Activated naive CD4-positive, alpha-beta T cell treated with anti-CD3 and anti-CD28 coated beads for 36 hours (primary cell): ENCODE results near the gene TUBB6. TPM values are rescaled to one million over a fixed set of nuclear protein-coding genes. Genes with fewer than 3 reads are reported as not detected.
A peak's percentile ranks its signal among the peaks of the same experiment; 100 is the strongest.

ENCODE experiments used
- CTCF ChIA-PET: fragments of 350-600 bp; sonication (Branson Sonifier 250); formaldehyde crosslinking; loops from one replicate; lab custom pipeline; 2021; ENCODE audit warnings: antibody characterized with exemption; lab: Charles Lee
- DNase-seq: peaks from one replicate; pipeline ENCODE4 v3.0.0-alpha.2; 2020
- H3K27ac Mint-ChIP-seq: one replicate; pipeline ENCODE4 v1.8.0; 2021; ENCODE audit warnings: mild to moderate bottlenecking, mixed read lengths
- H3K27me3 Mint-ChIP-seq: one replicate; pipeline ENCODE4 v1.8.0; 2021; ENCODE audit warnings: low read depth, mixed read lengths
- H3K36me3 Mint-ChIP-seq: one replicate; pipeline ENCODE4 v1.8.0; 2021; ENCODE audit warnings: low read depth, mixed read lengths
- H3K4me1 Mint-ChIP-seq: one replicate; pipeline ENCODE4 v1.8.0; 2021; ENCODE audit warnings: low read depth, mixed read lengths
- H3K4me3 Mint-ChIP-seq: one replicate; pipeline ENCODE4 v1.8.0; 2021; ENCODE audit warnings: mild to moderate bottlenecking, moderate library complexity, mixed read lengths
- H3K9me3 Mint-ChIP-seq: one replicate; pipeline ENCODE4 v1.8.0; 2021; ENCODE audit warnings: mixed read lengths
- intact Hi-C: fragments of 100-400 bp; cut with micrococcal nuclease; formaldehyde crosslinking; loops from one replicate; pipeline ENCODE4 v1.15.1; 2023
- total RNA-seq, 2 experiments: library from RNA; stranded (reverse); gene quantifications; one replicate each; pipeline ENCODE4 v1.2.3, GENCODE V29; 2021

Gene TUBB6
- total RNA-seq, 2 experiments from 2014 or later = 2.6 to 2.7 TPM

DNA sequence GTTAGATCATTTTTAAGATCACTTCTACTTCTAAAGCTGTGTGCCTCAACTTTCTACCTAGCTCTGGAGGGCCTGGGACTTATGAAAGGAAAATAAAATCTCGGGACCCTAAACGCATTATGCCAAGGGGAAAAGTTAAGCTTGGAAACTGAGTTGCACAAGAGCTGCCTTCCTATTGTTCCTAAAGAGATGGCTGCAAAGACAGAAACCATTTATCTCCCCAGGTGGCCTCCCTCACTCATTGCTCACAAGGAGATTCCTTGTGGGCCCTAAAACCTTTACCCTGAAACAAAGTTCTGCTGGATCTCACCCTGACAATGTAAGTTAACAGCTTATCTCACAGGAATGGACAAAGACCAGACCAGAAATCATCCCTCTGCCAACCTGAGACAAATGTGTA is 26.8 kb downstream of the TUBB6 start:
- Mint-ChIP-seq H3K27me3 (no peaks in the 10 kb centered on the region), H3K36me3 (peaks cover 31% of the 10 kb centered on the region), H3K9me3 (no peaks in the 10 kb centered on the region)

GRCh38 chr18:12335503-12335902 is 27.5 kb downstream of the TUBB6 start:
- no peak overlapping the region for H3K27ac Mint-ChIP-seq
- peaks cover 29% of the 10 kb centered on the region for H3K36me3 Mint-ChIP-seq
- H3K4me3 Mint-ChIP-seq = no peak overlapping the region
- H3K9me3 Mint-ChIP-seq = no peaks in the 10 kb centered on the region
- DNase-seq = no peak
- intact Hi-C loops = no loop called here
- H3K27me3 Mint-ChIP-seq = no peaks in the 10 kb centered on the region
- CTCF ChIA-PET = interaction anchor here (1.1 kb wide), 1 partner anchor 33 kb away, joined by 3 read pairs; no protein-coding TSS in a partner anchor
- H3K4me1 Mint-ChIP-seq = no peaks in the 10 kb centered on the region

More for the DNA sequence above, 26.8 kb downstream of the TUBB6 start:
- CTCF ChIA-PET = interaction anchor here (0.6 to 1.1 kb wide), 2 partner anchors 34 to 190 kb away, joined by 3 read pairs; no protein-coding TSS in a partner anchor
- DNase-seq = no peak
- Mint-ChIP-seq H3K27ac (no peak overlapping the region), H3K4me1 (no peaks in the 10 kb centered on the region), H3K4me3 (no peak overlapping the region)
- intact Hi-C loops = no loop called here

DNA sequence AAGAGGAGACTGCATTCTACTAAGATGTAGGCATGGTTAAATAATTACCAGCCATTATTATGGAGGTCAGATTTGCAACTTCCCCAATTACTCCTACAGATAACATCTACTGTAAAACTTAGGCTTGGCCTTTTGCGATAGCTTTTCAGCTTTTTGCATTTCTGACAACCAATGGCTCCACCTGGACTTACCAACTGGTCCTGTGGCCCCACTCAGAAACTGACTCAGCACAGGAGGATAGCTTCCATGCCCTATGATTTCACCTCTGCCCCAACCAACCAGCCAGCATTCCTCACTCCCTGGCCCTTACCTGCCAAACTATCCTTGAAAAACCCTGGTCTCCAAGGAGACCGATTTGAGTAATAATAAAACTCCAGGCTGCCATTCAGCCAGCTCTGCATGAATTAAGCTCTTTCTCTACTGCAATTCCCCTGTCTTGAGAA is 28.2 kb downstream of the TUBB6 start:
- no peak overlapping the region for H3K4me3 Mint-ChIP-seq
- peaks cover 28% of the 10 kb centered on the region for H3K36me3 Mint-ChIP-seq
- no peak overlapping the region for H3K27ac Mint-ChIP-seq
- CTCF ChIA-PET = no interaction called here
- DNase-seq = no peak
- no peaks in the 10 kb centered on the region for H3K4me1 Mint-ChIP-seq
- H3K27me3 Mint-ChIP-seq = no peaks in the 10 kb centered on the region
- H3K9me3 Mint-ChIP-seq = no peaks in the 10 kb centered on the region
- intact Hi-C loops = no loop called here

DNA sequence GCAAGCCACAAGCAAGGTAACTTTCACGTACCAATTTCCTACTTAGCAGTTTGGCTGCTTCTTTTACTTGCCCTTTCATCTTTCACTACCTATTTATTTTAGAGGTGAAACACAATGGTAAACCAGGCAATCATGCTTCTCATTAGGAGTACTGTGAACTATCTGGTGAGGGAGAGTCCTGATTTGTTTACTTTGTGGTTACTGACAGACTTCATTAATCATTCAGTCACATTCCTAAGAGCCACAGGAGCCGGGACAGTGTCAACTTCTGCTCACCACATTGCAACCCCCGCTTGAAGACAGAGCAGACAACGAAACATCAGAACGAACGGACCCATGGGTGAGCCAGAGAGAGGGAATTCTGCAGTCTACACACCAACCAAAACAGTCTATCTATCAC is 28.8 kb downstream of the TUBB6 start:
- H3K27ac Mint-ChIP-seq = no peak overlapping the region
- no peaks in the 10 kb centered on the region for H3K4me1 Mint-ChIP-seq
- DNase-seq = no peak
- H3K9me3 Mint-ChIP-seq = no peaks in the 10 kb centered on the region
- no peak overlapping the region for H3K4me3 Mint-ChIP-seq
- CTCF ChIA-PET = no interaction called here
- peaks cover 30% of the 10 kb centered on the region for H3K36me3 Mint-ChIP-seq
- intact Hi-C loops = no loop called here
- H3K27me3 Mint-ChIP-seq = no peaks in the 10 kb centered on the region

- intact Hi-C loops = no loop called here
- Mint-ChIP-seq H3K4me3 (no peak overlapping the region), H3K4me1 (no peaks in the 10 kb centered on the region), H3K27ac (no peak overlapping the region), H3K9me3 (no peaks in the 10 kb centered on the region), H3K27me3 (no peaks in the 10 kb centered on the region), H3K36me3 (peaks cover 43% of the 10 kb centered on the region)
- CTCF ChIA-PET = interaction anchor here (1.1 kb wide), 1 partner anchor 11 kb away, joined by 5 read pairs; no protein-coding TSS in a partner anchor
- no peak for DNase-seq
These were observed 30.3 kb downstream of the TUBB6 start for GRCh38 chr18:12338382-12338781.

- H3K36me3 Mint-ChIP-seq = peaks cover 45% of the 10 kb centered on the region
- DNase-seq = no peak
- CTCF ChIA-PET = no interaction called here
- H3K27ac Mint-ChIP-seq = no peak overlapping the region
- intact Hi-C loops = no loop called here
- H3K4me3 Mint-ChIP-seq = no peak overlapping the region
- no peaks in the 10 kb centered on the region for H3K9me3 Mint-ChIP-seq
- no peaks in the 10 kb centered on the region for H3K27me3 Mint-ChIP-seq
- no peaks in the 10 kb centered on the region for H3K4me1 Mint-ChIP-seq
These were observed 33.1 kb downstream of the TUBB6 start for GRCh38 chr18:12340945-12341660.

- no peak for DNase-seq
- Mint-ChIP-seq H3K9me3 (no peaks in the 10 kb centered on the region), H3K27me3 (no peaks in the 10 kb centered on the region), H3K4me3 (no peak overlapping the region), H3K36me3 (peaks cover 44% of the 10 kb centered on the region), H3K4me1 (no peaks in the 10 kb centered on the region), H3K27ac (no peak overlapping the region)
- intact Hi-C loops = no loop called here
- CTCF ChIA-PET = interaction anchor here (0.6 to 1.0 kb wide), 2 partner anchors 15 to 246 kb away, joined by 3 to 5 read pairs; no protein-coding TSS in a partner anchor
These were observed 34.6 kb downstream of the TUBB6 start for GRCh38 chr18:12342661-12343060.

DNA sequence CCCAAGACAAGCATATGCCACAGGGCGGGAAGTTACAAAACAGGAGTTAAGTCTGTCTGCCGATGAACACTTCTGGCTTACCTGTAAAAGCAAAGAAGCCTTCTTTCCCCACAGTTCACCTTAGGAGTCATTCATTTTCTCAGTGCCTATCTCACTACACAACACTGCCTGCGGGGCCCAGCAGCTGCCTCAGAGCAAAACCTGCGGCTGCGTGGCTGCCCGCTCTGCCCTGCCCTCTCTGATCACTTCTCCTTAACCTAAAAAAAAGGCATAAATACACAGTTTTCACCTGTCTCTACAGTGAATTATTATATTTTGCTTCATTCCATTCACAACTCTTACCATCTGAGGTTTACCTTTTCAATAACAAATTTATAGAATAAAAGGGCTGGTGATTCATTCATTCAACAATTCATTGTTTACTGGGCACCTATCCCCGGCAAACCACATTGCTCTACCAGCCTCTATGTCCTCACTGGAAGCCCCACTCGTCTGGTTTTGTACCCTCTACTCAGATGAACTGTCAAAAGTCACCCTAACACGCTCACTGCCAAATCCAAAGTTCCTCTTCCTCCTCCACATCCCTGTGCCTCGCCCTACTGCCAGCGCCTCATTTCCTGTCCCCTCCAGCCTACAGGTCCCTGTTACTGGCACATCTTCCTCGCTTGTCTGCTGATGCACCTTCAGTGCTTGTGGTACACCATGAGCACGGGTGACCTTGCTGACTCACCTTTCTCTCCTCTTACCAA is 37.6 kb downstream of the TUBB6 start:
- peak overlapping the region; percentile 17 for H3K27ac Mint-ChIP-seq
- CTCF ChIA-PET = interaction anchor here (1.4 kb wide), 1 partner anchor 17 kb away, joined by 4 read pairs; no protein-coding TSS in a partner anchor
- no peak overlapping the region for H3K4me3 Mint-ChIP-seq
- peaks cover 53% of the 10 kb centered on the region for H3K36me3 Mint-ChIP-seq
- H3K4me1 Mint-ChIP-seq = no peaks in the 10 kb centered on the region
- H3K27me3 Mint-ChIP-seq = no peaks in the 10 kb centered on the region
- no peaks in the 10 kb centered on the region for H3K9me3 Mint-ChIP-seq
- intact Hi-C loops = no loop called here
- no peak for DNase-seq

DNA sequence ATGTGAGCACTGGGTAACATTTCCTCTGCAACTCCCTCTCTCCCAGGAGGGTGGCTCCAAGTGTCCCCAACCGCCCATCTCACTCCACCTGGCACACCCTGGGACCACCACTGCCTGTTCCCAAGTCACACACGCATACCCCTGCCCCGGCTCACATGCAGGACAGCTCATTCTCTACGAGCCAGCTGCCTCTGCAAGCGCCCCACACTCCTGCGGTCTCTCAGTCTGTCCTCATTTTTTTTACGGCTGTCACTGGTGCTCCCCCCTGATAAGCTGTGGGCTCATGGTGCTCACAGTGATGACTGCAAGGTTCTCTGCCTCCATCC is 38.2 kb downstream of the TUBB6 start:
- DNase-seq = no peak
- no peaks in the 10 kb centered on the region for H3K4me1 Mint-ChIP-seq
- H3K27ac Mint-ChIP-seq = peak overlapping the region; percentile 17
- no peak overlapping the region for H3K4me3 Mint-ChIP-seq
- H3K9me3 Mint-ChIP-seq = no peaks in the 10 kb centered on the region
- peaks cover 57% of the 10 kb centered on the region for H3K36me3 Mint-ChIP-seq
- intact Hi-C loops = no loop called here
- no peaks in the 10 kb centered on the region for H3K27me3 Mint-ChIP-seq
- CTCF ChIA-PET = interaction anchor here (1.4 kb wide), 1 partner anchor 18 kb away, joined by 4 read pairs; no protein-coding TSS in a partner anchor

DNA sequence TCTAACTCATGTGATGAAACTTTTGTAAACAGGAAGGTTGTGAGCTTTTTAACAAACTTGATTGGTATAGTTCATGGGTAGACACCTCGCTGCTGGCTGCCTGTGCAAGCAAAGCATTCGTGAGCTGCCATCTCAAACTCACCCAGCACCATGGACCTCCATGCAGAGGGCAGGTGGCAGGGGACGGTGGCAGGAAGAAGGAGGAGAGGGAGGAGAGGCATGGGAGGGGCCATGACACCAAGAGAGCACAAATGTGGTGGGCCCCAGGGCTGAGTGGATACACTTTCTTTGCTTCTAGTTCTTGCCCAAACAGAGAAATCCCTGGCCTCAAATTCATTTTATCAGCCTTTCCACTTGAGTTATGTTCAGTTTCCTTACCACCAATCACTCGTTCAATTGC is 39.9 kb downstream of the TUBB6 start:
- Mint-ChIP-seq H3K4me1 (no peaks in the 10 kb centered on the region), H3K27ac (no peak overlapping the region), H3K36me3 (peaks cover 53% of the 10 kb centered on the region), H3K4me3 (no peak overlapping the region), H3K9me3 (no peaks in the 10 kb centered on the region), H3K27me3 (no peaks in the 10 kb centered on the region)
- intact Hi-C loops = no loop called here
- DNase-seq = no peak
- CTCF ChIA-PET = interaction anchor here (1.9 kb wide), 1 partner anchor 20 kb away, joined by 11 read pairs; no protein-coding TSS in a partner anchor

DNA sequence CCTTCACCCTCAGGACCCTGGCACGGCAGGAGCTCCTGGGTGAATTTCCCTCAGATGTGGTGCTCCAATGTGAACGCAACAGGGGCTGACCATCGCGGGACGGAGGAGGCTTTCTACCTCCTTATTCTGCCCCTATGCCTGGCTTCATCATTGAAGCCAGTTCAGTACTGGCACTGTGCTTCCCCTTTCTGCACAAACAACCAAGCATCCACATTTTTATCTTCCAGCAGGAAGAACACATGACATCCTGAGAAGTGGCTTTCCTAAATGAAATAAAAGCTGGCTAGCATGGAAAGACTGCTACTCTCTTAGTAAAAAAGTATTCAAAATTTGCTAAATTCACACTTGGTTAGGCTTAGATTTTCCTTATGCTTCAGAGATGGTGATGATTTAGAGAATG is 44.1 kb downstream of the TUBB6 start:
- intact Hi-C loops = no loop called here
- Mint-ChIP-seq H3K27me3 (no peaks in the 10 kb centered on the region), H3K36me3 (peaks cover 43% of the 10 kb centered on the region), H3K9me3 (no peaks in the 10 kb centered on the region), H3K4me1 (no peaks in the 10 kb centered on the region), H3K27ac (no peak overlapping the region), H3K4me3 (no peak overlapping the region)
- DNase-seq = no peak
- CTCF ChIA-PET = no interaction called here

- no peaks in the 10 kb centered on the region for H3K4me1 Mint-ChIP-seq
- intact Hi-C loops = no loop called here
- no peak overlapping the region for H3K27ac Mint-ChIP-seq
- CTCF ChIA-PET = interaction anchor here (1.7 kb wide), 1 partner anchor 32 kb away, joined by 3 read pairs; no protein-coding TSS in a partner anchor
- H3K36me3 Mint-ChIP-seq = peaks cover 37% of the 10 kb centered on the region
- no peaks in the 10 kb centered on the region for H3K9me3 Mint-ChIP-seq
- no peak overlapping the region for H3K4me3 Mint-ChIP-seq
- DNase-seq = no peak
- no peaks in the 10 kb centered on the region for H3K27me3 Mint-ChIP-seq
These were observed 51.5 kb downstream of the TUBB6 start for GRCh38 chr18:12359515-12359927.
